ENCODE measurements around the gene PLPPR1. TPM values are rescaled to one million over a fixed set of nuclear protein-coding genes. Genes with fewer than 3 reads are reported as not detected.
"Not testable (repeated sequence)": the region's sequence is repeated elsewhere in the genome, so short reads cannot be mapped to it uniquely, and the experiment has no call there.

The PLPPR1 gene
- total RNA-seq, 1 experiment from 2014 or later: not detected

DNA sequence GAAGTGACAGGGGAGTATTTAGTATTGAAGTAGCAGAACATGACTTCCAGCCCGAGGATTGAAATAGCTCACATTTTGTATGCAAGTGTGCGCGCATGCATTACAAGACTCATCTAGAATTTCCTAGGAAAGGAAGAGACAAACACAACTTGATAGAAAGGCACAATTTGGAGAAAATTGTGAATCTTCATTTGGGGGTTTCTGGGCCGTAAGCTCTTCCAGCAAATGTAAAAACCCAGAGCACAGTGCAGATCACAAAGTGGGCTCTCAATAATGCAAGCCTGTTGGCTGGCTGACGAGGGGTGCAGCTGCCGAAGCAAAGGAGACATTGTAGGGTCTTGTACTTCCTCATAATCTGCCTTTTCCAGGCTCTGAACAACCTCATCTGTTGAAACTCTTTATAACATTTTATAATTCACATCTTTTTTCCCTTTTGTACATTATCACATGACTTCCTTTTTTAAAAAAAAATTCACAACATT, 247.3 kb downstream of the PLPPR1 start:
- no peak for DNase-seq (ENCODE audit: low spot score)

DNA sequence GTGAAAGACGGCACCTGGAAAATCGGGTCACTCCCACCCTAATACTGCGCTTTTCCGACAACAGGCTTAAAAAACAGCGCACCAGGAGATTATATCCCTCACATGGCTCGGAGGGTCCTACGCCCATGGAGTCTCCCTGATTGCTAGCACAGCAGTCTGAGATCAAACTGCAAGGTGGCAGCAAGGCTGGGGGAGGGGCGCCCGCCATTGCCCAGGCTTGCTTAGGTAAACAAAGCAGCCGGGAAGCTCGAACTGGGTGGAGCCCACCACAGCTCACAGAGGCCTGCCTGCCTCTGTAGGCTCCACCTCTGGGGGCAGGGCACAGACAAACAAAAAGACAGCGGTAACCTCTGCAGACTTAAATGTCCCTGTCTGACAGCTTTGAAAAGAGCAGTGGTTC, 262.5 kb downstream of the PLPPR1 start:
- DNase-seq (ENCODE audit: low spot score): not testable (repeated sequence)

DNA sequence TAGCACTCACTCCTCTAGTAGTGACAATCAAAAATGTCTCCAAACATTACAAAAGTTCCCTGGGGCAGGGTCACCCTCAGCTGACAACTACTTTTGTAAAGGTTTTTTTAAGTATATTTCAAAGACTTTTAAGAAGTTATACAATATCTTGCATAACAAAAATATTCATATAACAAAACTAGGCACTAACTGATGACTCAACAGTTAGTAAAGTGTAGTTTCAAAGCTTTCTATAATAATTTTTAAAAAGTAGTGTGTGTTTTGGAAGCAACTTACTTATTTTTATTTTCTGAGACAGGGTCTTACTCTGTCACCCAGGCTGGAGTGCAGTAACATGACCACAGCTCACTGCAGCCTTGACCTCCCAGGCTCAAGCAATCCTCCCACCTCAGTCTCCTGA, 271.4 kb downstream of the PLPPR1 start:
- DNase-seq (ENCODE audit: low spot score): no peak

DNA sequence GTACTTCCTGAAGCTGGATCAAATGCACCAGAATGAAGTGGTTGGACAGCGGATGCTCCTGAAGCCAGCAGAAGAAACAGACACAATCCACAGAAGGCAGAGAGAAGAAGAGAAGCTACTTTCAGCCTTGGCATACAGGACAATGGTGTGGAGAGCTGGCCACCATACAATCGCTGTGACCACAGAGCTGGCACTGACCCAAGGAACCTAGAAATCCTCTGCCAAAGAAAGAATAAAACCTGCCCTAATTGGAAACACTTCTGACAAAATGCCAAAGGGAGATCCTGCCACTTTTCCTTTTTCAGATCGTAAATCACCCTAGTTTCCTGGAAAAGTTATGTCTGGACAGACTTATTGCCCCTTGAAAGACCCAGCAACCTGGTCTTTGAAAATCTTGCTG, 278.5 kb downstream of the PLPPR1 start:
- DNase-seq (ENCODE audit: low spot score): no peak

DNA sequence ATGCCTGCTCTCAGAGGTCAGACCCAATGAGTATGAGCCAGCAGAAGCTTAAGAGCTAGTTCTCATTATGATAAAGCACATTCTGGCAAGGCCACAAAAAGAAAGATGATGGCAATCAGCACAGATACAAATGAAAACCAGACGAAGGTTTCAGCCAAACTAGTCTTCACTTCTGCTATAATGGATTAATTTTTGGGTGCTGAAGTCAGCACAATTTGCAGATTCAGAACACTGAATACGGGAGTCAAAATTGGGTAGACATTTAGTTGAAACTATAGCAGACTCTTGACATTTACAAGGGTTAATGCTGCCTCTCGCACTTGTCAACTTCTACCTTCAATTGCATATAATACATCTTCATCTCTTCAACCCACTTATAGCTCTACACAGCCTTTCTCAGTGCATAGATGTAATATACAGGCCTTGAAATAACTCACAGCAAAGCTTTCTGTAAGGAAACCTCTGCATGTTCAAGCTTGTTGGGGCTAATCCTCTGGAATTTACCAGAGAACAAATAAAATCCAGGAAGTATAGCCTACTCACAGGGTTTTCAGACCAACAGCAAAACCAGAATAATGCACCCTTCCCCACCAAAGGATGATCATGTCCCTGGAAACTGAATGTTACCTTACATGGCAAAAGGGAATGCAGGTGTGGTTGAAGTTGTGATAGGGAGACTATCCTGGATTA, 279.1 kb downstream of the PLPPR1 start:
- no peak for DNase-seq (ENCODE audit: low spot score)

DNA sequence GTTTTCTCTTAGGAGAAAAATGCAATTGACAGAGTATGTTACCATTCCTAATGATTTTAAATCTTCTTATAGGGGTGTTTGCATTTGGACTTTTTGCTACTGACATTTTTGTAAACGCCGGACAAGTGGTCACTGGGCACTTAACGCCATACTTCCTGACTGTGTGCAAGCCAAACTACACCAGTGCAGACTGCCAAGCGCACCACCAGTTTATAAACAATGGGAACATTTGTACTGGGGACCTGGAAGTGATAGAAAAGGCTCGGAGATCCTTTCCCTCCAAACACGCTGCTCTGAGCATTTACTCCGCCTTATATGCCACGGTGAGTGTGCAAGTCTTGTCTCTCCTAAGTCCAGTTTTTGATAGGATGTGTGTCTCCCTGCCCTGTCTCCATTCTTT, 280.6 kb downstream of the PLPPR1 start:
- DNase-seq (ENCODE audit: low spot score): no peak

DNA sequence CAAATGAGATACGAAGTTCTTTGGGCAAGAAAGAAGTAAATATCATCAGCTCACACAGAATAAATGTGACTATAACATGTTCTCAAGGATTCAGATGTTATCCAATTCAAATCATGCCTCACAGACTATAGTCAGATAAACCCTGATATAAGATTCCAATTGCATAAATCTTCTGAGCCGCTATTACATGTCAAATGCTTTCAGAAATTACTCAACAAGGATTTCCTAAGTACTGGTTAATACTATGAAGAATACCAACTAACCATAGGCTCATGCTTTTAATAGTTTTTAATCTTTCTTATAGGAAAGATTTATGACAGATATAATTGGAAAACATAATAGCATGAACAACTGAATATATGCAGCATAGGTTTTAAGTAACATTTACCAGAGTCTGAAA, 282.7 kb downstream of the PLPPR1 start:
- no peak for DNase-seq (ENCODE audit: low spot score)

DNA sequence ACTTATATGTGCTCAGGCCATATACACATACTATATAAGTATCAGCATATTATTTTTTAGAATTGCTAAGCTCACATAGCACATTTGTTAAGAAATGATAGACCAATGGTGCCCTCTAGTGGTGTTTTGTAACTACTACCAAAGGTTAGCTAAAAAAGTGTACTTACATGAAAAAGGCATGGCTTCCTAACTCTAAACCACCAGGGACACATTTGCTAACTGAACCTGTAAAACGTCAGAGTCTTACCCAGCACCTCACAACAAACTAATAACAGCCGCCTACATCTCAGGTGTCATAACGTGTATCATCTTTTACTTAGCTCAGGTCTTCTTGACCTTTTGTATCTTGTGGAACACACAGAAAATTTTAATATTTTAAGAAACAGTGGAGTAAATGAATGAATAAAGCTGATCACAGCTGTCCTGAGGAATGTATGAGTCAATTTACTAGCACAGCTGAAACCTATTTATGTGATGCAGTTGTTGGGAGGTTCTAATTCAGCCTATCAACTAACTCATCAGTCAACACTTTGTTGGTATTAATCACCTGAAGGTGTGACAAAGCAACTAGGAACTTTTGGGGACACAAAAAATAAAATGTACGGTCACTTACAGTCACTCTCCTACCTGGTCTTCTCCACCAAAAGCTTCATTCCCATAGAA, 283.4 kb downstream of the PLPPR1 start:
- DNase-seq (ENCODE audit: low spot score): peak; percentile 83

DNA sequence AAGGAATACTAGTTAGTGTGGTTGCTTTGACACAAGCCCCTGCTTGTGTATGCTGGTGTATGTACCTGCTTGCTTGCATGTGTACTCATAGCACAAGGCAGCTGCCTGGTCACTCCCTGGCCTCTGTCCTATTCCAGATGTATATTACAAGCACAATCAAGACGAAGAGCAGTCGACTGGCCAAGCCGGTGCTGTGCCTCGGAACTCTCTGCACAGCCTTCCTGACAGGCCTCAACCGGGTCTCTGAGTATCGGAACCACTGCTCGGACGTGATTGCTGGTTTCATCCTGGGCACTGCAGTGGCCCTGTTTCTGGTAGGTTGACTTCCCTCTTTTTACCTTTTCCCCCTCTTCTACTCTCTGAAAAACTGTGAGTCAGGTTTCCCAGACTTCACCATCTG, 284.1 kb downstream of the PLPPR1 start:
- no peak for DNase-seq (ENCODE audit: low spot score)

DNA sequence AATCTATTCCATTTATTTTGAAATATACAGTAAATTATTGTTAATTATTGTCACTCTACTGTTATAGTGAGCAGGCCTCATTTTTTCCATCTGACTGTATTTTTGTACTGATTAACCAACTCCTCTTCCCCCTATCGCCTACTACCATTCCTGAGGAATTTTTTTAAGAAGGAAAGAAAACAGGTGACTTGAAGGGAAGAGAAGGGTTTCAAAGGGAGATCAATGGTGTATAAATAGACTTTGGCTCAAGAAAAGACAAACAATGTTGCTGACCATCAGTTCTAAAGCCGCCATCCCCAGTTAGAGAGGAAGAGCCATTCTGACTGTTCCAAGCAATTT, 286.6 kb downstream of the PLPPR1 start:
- no peak for DNase-seq (ENCODE audit: low spot score)

DNA sequence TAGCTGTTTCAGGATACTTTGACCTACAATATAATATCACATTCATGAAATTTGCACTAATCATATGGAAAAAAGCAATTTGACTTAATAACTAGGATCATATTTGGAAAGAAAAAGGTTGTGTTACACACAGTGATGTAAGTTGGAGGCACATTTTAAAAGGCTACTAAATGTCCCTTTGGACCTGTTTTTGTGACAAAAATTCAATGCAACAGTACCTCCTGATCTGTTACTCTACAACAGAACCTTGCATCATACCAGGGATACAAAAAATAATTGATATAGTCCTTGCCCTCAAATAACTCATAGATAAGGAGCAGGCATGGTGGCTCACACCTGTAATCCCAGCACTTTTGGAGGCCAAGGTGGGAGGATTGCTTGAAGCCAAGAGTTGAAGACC, 289.2 kb downstream of the PLPPR1 start:
- DNase-seq (ENCODE audit: low spot score): no peak

DNA sequence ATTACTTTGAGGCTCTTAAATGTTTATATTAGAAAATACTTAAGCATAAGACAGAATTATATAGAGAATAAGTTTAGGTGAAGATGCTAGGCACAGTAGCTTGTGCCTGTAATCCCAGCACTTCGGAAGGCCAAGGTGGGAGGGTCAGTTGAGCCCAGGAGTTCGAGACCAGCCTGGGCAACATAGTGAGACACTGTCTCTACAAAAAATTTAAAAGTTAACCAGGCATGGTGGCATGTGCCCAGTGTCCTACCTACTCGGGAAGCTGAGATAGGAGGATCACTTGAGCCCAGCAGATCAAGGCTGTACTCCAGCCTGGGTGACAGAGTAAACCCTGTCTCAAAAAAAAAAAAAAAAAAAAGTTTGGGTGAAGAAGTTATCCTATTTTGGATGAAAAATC, 294.6 kb downstream of the PLPPR1 start:
- no peak for DNase-seq (ENCODE audit: low spot score)

DNA sequence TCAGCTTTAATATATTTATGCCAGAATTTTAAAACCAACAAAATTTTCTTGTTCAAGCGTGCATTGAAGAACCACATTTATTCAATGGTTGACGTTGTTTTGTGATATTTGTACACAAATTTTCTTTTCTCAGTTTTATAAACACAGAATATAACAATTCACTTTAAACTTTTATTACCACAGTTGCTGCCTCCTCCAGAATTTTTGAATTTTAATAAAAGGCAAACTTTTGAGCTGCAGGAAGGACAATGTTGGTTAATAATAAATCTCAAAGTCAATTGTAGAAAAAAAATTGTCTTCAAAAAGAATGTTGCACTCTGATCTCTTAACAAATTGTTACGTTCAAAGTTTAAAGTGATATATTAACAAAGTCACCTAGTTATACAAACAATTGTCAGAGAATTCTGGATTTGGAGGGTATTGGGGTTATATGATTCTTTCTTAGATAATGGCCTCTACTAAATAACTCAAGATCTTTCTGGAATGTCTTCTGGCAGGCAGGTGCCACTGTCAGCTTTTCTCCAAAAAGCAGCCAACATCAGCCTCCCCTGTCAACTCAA, 295.8 kb downstream of the PLPPR1 start:
- no peak for DNase-seq (ENCODE audit: low spot score)

DNA sequence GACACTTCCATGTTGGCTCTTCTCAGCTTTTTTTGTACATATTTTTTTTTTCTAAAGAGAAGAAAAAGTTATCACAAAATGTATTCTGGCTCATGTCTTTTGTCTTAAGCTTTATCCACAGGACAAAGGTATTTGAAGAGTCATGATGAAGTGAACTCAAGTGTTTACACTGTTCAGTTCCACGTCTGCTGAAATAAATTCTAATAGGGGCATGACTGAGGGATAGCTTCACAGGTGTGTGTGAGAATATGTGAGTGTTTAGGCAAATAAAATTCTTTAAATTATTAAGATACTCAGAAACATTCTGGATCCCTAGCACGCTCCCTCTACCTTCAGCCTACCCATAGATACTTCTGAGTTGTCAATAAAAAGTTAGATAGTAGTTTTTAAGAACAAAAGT, 296.5 kb downstream of the PLPPR1 start:
- DNase-seq (ENCODE audit: low spot score): no peak

DNA sequence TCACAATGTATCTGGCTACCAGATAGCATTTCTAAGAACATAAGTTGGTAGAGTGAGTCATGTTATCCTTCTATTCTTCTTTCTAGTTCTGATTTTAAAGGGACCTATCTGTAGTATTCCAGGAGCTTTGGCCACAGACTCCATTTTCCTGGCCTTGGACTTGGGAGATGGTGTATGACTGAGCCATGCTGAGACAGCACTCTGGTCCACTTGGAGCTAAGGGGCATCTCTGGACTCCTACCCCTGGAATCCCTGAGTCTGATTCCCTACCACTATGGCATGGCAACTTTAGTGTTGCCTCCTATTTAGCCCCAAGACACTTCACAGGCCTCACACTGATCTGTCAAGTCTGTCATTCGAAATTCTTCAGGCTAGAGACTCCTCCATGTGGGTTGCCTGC, 297.5 kb downstream of the PLPPR1 start:
- no peak for DNase-seq (ENCODE audit: low spot score)

DNA sequence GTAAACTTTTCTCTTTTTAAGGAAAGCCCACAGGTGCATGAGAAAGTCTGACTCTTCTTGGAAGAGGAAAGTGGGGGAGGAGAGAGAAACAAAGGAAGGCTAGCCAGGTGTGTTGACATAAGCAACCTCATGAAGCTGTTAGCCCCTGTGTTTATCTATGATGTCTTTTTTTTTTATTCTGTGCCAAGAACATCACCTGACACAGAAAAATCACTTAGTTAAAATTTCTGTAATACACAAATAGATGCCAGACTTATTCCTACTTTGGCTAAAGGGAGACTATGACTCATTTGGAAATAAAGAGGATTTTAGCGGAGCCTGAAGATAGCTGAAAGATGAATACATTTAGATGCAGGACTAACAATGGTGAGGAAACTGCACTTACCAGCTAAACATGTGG, 298.0 kb downstream of the PLPPR1 start:
- DNase-seq (ENCODE audit: low spot score): no peak

DNA sequence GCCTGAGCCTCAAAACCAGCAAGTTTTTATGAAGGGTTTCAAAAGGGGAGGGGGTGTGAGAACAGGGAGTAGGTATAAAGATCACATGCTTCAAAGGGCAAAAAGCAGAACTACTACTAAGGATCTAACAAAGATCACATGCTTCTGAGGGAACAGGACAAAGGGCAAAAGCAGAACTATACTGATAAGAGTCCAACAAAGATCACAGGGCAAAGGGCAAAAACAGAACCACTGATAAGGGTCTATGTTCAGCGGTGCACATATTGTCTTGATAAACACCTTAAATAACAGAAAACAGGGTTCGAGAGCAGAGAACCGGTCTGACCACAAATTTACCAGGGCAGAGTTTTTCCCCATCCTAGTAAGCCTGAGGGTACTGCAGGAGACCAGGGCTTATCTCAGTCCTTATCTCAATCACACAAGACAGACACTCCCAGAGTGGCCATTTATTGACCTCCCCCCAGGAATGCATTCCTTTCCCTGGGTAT, 298.9 kb downstream of the PLPPR1 start:
- not testable (repeated sequence) for DNase-seq (ENCODE audit: low spot score)

DNA sequence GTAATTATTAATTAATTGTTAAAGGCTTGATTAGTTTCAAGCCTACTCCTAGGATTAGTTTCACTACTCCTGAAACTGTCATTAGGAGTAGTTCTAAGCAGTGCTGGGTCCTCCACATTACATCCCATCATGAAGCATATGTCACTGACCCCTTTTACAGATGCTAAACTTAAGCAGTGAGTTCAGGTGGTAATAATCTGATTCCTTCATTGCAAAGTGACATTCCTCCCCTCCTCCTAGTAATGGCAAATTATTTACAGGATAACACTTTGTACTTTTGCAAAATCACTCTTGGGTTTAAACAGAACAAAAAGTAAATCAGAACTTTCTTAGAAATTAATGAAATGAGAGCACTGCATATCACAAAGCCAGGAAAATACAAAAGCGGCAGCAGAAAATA, 303.8 kb downstream of the PLPPR1 start:
- no peak for DNase-seq (ENCODE audit: low spot score)

DNA sequence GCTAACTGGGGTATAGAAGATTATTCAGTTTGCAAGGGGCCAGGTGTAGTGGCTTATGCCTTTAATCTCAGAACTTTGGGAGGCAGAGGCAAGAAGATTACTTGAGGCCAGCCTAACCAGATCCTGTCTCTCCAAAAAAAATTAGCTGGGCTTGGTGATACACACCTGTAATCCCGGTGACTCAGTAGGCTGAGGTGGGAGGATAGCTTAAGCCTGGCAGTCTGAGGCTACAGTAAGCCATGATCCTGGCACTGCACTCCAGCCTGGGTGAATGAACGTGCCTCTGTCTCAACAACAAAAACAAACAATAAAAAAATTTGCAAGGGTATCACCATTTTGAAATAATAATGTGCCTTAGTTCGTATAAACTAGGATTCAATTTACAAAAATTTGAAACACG, 305.0 kb downstream of the PLPPR1 start:
- no peak for DNase-seq (ENCODE audit: low spot score)

DNA sequence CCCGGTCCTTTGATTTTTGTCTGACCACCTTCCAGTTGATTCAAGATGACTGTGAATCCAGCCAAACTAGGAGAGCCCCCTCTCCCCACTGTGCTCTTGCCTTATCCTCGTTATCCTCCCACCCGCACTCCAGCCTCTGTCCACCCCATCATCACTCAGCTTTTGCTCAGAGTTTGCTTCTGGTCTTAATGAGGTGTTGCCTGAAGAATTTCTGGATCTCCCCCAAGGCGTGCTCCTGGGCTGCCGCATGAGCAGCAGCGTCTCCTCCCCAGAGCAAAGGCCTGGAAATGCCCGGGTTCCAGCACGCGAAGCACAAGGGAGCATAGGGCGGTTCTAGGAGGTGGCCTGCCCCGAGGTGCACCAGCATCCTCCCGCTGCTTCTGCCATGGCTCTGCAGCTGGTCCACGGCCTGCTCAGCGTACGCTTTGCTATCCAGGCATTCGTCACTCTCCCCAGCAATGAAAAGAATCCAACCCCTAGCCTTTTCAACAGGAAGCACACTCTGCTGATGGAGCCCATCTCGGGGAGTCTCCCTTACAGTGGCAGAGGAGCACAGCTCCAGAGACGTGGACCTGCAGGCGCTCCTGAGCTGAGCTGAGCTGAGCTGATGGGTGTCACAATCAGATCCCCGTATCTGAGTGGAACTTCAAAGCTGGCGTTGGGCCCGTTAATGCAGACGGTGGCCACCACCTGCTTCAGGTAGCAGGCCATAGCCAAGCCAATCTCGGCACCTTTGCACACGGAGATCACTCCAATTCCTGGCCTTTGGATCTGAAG, 305.6 kb downstream of the PLPPR1 start:
- DNase-seq (ENCODE audit: low spot score): no peak

DNA sequence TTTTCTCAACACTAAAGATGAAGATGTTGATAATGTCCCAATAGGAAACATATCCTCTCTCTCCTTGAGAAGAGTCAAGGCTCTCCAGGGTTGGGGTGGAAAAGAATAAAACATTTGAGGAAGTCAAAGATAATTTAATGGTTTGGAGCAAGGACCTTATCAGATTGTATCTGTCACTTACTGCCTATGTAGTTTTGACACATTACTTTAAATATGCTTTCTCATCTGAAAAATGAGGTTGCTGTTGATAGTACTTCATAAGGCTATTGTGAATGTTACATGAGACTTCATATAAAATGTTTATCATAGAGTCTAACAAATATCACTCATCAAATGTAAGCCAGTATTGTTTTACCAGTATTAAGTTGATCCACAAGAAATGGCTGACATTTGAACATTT, 307.6 kb downstream of the PLPPR1 start:
- no peak for DNase-seq (ENCODE audit: low spot score)

DNA sequence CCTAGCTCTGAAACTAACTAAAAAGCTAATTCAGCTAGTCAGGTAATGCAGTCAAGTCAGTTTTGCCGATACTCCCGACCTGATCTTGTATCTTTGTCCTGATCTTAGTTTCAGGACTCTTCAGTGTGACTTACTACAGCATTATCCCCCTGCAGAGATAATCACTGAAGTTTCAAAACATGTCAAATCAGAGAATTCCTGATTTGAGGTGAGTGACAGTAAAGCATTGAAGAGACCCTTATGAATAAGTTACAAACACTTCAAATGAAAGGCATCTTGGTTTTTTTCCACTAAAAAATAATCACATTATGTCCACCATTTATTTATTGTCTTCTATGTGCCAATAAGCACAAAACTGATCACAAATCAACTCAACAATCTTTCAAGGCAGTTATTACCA, 308.7 kb downstream of the PLPPR1 start:
- DNase-seq (ENCODE audit: low spot score): no peak

DNA sequence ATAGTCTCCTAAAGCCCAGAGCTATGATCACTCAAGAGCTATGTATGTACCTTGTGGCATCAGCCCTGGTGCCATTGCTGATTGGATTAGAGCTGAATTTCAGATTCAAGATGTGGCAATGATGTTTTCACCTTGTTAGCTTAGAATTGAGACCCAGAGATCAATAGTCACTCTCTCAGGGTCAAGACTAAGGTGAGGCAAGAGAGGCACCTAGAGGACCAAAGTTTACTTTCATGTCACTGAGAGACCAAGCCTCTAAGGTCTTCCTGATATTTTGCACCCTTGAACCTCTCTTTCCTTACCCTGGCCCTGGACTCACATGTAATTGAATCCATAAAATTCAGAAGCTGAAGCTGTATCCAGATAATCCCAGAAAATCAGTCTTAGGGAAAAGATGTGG, 313.4 kb downstream of the PLPPR1 start:
- DNase-seq (ENCODE audit: low spot score): no peak

Measured in A172 (cell line).